CD4-positive, alpha-beta T cell treated with Interleukin-2 at 100 ng/mL for 4 hours (primary cell): Measurements from ENCODE around the gene ARMC5.
A peak's percentile ranks its signal among the peaks of the same experiment; 100 is the strongest.
"Not testable (repeated sequence)": the region's sequence is repeated elsewhere in the genome, so short reads cannot be mapped to it uniquely, and the experiment has no call there.

Source experiments
- DNase-seq: peaks from one replicate; pipeline ENCODE4 v3.0.0-alpha.2; 2020; ENCODE audit warnings: low spot score

The ARMC5 gene

GRCh38 chr16:31501226-31501965, 42.1 kb downstream of the ARMC5 start:
- DNase-seq = no peak

- DNase-seq = no peak
These were observed 42.7 kb downstream of the ARMC5 start for GRCh38 chr16:31501966-31502348.

- no peak for DNase-seq
These were observed 43.7 kb downstream of the ARMC5 start for GRCh38 chr16:31502981-31503380.

- DNase-seq = not testable (repeated sequence)
These were observed 44.3 kb downstream of the ARMC5 start for GRCh38 chr16:31503555-31503954.

GRCh38 chr16:31504159-31504558, 44.9 kb downstream of the ARMC5 start:
- DNase-seq = no peak

- DNase-seq = no peak
These were observed 46.2 kb downstream of the ARMC5 start for GRCh38 chr16:31505483-31505882.

GRCh38 chr16:31507617-31507928, 48.3 kb downstream of the ARMC5 start:
- DNase-seq = no peak

GRCh38 chr16:31507929-31508705, 48.8 kb downstream of the ARMC5 start, which contains the start of gene RUSF1:
Gene RUSF1 (minus strand): TSS chr16:31508391. CDS start chr16:31508373, 18 bp downstream.
- peak; percentile 82 for DNase-seq

GRCh38 chr16:31508706-31509195, 49.5 kb downstream of the ARMC5 start:
- no peak for DNase-seq

- no peak for DNase-seq
These were observed 53.8 kb downstream of the ARMC5 start for GRCh38 chr16:31513126-31513525.

- DNase-seq = no peak
These were observed 54.6 kb downstream of the ARMC5 start for GRCh38 chr16:31513884-31514283.
